Hematopoietic multipotent progenitor cell (in vitro differentiated cells): ENCODE measurements around the gene PCDH9. TPM values are rescaled to one million over a fixed set of nuclear protein-coding genes. Genes with fewer than 3 reads are reported as not detected.

Source experiments
- DNase-seq, 3 donors: peaks; one replicate each; pipeline ENCODE4 v3.0.0-alpha.2; 2011 to 2015; ENCODE audit warnings: low read depth in 2 of 3, low spot score in 2 of 3
- total RNA-seq: library from RNA; depleted of rRNA; stranded (reverse); fragments of >200 nt; gene quantifications from one replicate; pipeline ENCODE4 v1.2.3, GENCODE V29; 2012

PCDH9 gene
- total RNA-seq, 1 donor: 14.8 TPM

DNA sequence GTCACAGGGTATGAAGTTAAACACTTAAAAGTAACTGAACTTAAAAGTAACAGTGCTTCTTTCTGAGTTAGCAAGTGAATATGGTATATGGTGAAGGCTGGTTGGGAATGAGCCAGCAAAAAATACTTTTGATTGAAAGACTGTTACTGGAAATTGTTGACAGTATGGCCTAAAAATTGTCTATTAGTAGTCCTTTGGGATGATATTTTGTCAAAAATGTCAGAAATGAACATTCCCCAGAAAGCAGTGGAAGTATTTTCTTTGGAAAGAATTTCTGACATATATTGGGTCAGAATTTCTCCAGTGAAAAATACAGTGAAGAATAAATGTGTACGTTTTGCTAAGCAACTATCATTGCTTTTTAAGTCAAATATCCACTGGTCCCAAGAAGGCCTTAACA is 860.5 kb downstream of the PCDH9 start:
- DNase-seq: no peak

DNA sequence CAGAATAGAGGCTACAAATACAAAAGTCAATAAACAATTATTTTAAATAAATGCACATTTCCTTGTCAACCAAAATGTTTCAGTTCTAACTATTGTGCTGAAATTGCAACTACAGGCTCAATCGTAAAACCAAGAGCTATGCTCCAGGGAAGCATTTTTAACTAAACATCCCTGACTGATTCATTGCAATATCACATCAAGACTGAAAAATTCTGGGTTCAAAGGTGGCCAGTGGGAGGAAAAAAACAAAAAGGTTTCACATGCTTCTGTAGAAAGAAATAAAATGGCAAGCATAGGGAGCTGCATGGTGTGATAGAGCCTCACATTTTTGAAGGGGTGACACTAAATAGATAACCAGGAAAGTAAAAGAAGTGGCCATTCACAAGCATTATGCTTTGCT is 862.8 kb downstream of the PCDH9 start:
- DNase-seq: no peak

- no peak for DNase-seq
Observed at GRCh38 chr13:66365101-66365500, 865.0 kb downstream of the PCDH9 start.

DNA sequence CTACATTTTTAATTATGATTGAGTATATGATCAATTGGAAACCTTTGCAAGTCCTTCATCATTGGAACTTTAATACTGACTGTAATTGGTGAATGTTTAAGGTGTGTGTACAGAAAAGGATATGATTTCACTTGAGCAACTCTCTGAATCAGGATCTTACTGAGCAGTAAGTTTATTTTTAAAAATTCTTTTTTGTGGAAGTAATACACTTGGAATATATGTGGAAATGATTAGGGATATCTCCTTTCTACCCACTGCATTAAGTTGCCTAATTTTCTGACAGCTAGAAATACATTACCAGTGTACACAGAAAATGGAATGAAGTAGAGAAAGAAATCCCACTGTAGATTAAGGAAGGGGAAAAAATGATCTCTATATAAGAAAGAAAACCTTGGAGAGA is 865.8 kb downstream of the PCDH9 start:
- no peak for DNase-seq

- no peak for DNase-seq
Observed at GRCh38 chr13:66362485-66362884, 867.7 kb downstream of the PCDH9 start.

- DNase-seq: no peak
Observed at GRCh38 chr13:66359910-66360552, 870.1 kb downstream of the PCDH9 start.

- no peak for DNase-seq
Observed at GRCh38 chr13:66359393-66359792, 870.7 kb downstream of the PCDH9 start.

DNA sequence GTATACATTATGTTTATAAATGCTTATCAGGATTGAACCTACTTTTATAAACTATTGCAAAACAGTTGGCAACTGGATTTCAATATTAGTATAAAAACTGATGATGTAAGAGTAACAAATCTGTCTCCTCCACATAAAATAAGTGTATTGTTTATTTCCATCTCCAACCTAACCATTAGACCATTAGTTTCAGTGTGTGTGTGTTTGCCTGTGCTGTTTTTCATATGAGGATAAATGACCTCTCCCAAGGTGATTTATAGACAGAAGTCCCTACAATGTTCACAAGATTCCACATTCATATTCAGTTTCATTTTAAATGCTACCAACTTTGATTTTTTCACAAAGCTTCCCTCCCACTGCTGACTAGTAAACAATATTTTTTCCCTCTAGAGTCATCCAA is 871.6 kb downstream of the PCDH9 start:
- no peak for DNase-seq

- DNase-seq: no peak
Observed at GRCh38 chr13:66357463-66357862, 872.7 kb downstream of the PCDH9 start.

- no peak for DNase-seq
Observed at GRCh38 chr13:66354879-66355751, 875.0 kb downstream of the PCDH9 start.

DNA sequence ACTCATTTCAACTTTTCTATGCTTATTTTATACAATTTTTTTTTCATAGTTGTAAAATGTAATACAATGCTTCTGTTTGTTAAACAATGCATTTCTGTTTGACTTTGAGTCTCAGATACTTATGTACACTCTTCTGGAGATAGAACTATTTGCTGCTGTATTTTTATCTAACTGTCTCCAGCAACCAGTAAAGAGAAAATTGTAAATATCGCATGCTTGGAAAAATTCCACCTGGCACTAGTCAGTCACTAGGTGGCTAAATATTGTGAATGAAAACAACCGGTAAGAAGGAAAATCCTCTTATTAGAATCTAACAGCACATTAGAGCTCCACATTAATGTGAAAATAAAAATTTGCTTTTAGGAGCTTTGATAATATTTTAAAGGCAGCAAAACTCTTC is 876.5 kb downstream of the PCDH9 start:
- no peak for DNase-seq

DNA sequence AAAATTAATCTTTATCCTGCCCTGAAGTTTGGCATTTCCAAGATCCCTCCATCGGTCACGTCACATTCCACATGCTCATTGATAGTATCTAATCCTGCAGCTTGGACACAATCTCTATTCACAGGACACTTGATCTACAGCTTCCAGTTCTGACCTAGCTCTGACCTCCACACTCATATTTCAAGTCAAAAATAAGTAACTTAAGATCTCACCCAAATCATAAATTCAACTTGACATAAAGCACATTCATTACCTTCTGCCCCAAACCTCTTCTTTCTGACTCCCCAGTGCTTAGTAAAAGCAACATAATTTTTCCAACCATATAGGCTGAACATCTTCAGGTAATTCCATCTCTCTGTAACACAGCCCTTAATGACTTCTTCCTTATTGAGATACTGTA is 880.2 kb downstream of the PCDH9 start:
- no peak for DNase-seq

- no peak for DNase-seq
Observed at GRCh38 chr13:66348745-66349690, 881.1 kb downstream of the PCDH9 start.

- DNase-seq: no peak
Observed at GRCh38 chr13:66347486-66348117, 882.5 kb downstream of the PCDH9 start.

DNA sequence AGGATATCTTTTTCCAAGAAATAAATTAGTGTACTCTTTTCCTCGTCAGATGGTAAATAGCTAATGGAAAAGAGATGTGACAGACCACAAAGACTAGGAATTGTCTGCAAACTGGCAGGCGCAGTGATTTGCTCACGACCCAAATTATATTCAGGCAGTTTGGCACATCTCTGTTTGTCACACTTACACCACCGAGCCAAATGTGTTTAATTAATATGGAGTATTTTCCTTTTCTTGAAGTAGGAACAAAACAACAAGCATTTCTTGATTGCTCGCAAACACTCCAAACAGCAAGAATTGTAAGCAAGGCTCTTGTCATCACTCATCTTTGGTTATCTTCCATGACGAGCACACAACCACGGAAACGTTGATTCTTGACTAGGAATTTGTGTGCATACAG is 884.2 kb downstream of the PCDH9 start:
- DNase-seq: no peak

DNA sequence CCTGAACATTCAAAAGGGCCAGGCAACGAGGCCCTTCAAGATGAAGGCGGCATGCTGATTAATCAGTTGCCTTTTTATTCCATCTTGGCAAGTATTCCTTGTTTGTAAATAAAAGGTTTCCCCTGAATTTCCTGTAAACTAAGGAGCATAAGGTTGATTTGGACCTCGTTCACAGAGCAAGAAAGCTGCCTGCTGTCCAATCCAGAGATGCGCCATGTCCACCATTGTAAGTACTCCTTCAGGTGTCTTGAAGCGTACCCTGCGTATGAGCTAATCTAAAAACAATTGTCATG is 884.7 kb downstream of the PCDH9 start:
- no peak for DNase-seq

DNA sequence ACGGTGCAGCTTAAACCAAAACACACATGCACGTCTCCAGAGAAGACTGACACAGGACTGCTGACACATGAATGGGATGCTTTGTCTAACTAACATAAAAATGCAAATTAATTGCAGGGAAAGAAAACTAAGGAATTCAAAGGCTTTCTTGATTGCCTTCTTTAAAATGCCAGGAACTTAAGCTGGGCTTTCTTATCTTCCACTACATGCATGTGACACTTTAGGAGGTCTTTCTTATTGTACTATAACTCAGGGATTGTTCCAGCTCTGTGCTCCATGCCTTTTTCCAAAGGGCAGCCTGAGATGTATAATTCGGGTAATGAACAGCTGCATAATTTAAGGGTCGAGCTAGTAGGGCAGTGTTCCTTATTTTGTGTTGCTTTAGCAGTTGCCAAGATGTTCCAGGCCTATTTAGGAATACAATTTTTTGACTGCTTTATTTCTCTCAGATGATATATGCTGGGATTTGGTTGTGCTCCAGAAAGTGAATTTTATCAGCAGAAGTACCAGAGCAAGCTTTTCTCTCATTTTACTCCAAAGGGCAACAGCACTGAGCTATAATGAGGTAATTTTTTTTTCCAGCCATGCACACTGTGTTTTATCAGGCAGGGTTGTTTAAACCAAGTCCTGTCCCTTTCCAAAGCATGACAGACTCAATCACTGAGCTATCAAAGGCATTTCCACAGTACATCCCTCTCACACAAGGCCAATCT is 885.2 kb downstream of the PCDH9 start:
- DNase-seq: no peak

DNA sequence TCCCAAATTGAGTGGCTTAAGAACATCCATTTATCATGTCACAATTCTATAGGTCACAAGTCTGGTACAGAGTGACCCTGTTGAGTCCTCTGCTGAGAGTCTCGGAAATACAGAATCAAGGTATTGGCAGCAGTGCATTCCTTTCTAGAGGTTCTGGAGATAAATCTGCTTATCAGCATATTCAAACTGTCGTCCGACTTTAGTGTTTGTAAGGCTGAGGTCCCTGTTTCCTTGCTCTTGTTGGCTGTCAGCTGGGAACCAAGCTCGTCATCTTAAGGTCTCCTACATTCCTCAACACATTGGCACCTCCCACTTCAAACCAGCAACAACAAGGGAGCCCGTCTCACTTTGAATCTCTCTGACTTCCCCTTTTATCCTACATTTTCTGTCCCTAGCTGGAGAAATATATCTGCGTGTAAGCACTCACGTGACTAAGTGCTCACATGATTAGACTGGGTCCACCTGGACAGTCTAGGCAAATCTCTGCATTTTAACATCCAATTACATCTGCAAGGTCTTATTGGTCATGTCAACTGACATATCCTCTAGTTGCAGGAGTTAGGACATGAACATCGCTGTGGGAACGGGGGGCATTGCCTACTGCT is 886.8 kb downstream of the PCDH9 start:
- no peak for DNase-seq

DNA sequence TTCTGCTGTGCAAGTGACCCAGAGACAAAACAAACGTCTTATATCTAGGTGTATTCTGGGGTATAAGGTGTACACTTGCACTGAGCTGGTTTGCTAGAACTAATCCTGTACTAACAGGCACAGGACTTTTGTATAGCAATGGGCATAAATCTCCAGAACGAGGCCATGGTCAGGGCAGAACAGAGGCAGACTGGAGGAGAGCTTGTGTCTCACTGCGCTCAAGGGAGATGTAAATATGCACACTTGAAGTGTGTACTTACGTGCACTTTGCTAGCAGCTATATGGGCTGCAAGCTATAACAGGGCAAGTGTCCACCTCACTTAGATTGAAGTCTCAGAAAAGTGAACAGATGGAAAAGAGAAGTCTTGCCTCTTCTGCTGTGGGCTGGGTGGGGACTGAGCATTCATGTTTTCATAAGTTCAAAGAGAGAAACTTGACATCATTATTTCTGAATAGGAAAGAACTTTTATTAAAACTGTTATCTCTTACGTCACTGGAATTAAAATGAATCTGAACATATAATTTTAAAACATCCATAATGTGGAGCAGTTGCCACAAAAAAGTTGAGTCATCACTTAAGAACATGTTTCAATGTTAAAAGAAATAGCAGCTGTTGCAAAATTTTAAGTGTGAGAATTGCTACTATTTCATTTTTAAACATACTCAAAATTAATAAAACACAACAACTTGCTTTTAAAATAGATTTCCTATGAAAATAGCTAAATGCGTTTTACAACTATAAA is 888.3 kb downstream of the PCDH9 start:
- no peak for DNase-seq
